Middle frontal gyrus (tissue), 1 donor: ENCODE measurements around the gene DNAJC10.

Experiments
- DNase-seq: peaks from one replicate; pipeline ENCODE4 v3.0.0-alpha.2; 2015; ENCODE audit warnings: low spot score; ENCODE audit errors: extremely low spot score

Gene DNAJC10

DNA sequence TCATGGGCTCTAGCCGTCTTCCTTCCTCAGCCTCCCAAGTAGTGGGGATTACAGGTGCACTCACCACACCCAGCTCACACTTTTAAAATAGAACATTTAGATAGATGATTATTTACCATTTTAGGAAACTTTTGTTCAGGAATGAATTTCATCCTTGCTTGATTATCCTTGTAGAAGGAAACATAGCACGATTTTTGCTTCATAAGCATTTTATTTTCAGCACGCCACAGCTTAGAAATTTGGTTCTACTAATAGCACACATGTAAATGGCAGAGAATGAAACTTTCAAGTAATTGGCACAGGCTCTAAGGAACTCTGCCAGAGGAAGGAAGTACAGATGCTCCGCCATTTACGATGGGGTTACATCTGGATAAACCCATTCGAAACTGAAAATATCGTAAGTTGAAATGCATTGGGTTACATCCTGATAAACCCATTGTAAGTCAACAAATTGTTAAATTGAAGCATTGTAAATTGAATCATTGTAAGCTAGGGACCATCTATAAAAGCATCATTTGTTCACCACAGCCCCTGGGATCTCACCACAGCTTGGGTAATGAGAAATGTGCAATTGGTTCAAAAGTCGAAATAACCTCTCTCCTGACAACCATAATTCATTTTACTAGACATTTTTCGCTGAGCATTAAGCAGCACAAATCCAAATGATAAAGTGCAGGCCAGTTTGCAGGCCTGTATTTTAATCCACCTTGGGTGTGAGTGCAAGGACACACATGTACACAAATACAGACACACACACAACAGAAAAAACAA is 117.2 kb downstream of the DNAJC10 start:
- DNase-seq = no peak

GRCh38 chr2:182834293-182834692 is 118.2 kb downstream of the DNAJC10 start:
- no peak for DNase-seq

DNA sequence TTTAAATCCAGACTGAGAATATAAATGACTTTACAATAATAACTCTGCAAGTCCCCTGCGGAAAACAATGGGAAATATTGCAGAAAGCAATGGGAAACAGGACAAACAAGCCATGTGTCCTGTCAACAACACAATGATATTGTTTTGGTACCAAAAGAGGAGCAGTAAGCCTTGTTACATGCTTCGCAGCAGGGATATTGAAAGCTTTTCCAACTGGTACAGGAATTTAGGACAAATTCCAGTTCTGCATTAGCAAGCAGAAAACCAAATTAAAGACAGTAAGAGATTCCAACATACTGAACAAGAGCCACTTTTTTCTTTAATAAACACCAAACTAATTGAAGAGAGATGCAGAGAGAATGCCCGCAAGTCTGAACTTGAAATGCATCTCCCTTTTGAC is 120.4 kb downstream of the DNAJC10 start:
- no peak for DNase-seq
